Measurements from ENCODE around the gene PRKAG1.

The PRKAG1 gene

DNA sequence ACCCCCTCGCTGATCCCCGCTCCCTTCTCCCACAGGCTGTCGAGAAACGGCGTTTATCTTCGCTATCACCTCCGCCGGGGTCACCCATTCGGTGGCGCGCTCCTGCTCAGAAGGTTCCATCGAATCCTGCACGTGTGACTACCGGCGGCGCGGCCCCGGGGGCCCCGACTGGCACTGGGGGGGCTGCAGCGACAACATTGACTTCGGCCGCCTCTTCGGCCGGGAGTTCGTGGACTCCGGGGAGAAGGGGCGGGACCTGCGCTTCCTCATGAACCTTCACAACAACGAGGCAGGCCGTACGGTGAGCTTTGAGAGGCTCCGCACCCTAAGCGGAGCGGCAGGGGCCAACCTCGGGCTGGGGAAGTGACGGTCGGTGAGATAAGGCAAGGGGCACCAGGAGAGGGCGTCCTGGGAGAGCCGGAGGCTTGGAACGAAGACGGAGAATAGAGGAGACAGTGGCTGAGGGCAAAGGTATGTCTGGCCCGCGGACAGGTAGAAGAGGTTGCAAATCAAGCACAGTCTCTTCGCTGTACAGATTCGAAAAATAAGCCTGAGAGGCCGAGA is 38.1 kb downstream of the PRKAG1 start:
- no peak for DNase-seq

DNA sequence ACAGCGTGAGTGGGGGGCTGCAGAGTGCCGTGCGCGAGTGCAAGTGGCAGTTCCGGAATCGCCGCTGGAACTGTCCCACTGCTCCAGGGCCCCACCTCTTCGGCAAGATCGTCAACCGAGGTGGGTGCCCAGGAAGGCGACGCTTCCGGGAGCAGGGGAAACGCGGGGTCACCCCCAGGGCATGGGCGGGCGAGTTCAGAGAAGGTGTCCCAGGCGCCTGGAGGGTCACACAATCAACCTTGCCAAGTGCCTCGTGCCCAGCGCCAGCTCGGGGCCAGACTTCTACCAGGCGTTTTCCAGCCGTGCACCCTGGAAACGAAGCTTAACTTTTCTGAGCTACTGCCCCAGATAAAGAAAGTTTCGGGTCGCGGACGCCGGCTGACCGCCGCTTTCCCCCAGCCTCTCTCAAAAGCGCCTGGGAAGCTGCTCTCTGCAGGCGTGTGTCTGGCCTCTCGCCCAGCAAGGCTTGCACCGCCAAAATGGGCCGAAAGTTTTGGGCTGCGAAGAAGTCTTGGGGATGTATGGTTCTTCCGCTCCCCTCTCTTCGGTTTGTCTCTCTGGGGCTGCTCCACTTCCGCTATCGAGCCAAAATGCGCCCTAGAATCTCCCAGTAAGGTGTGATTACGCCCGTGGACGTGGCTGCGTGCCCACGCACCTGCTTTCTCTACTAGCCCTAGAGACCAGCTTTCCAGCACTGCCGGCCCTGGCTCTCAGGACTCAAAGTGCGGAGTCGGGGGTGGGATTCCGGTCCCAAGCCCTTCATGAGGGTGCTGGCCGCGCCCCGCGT is 38.8 kb downstream of the PRKAG1 start:
- no peak for DNase-seq

DNA sequence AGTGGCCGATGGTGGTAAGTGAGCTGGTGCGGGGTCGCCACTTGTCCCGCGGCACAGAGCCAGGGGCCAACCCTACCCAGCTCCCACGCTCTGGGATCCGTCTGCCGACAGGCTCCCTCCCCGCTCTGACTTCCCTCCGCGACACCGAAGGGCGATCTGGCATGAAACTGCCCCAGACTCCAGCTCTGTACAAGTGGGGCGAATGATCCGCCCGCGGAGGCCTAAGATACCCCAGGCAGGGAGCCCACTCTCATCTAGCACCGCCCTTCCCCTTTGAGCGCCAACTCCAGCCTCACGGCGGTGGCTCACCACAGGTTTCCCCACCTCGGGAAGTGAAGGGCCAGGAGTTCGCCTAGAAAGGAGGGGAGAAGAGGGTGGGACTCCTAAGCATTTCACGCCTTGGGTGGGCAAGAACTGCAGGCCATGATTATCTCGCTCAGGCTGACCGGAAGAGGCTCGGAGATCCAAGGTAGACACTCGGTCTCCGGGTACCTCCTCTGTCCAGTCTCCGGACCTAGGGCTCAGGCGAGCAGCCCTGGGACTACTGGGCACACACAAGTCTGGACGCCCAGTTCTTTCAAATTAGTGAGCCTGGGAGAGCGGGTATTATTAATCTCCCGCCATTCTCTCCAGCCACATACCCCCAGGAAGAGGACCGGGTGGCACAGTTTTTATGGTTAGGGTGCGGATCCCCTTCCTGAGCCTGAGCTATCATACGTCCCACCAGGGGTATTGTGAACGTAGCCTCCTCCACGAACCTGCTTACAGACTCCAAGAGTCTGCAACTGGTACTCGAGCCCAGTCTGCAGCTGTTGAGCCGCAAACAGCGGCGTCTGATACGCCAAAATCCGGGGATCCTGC is 39.6 kb downstream of the PRKAG1 start:
- DNase-seq, result no peak

DNA sequence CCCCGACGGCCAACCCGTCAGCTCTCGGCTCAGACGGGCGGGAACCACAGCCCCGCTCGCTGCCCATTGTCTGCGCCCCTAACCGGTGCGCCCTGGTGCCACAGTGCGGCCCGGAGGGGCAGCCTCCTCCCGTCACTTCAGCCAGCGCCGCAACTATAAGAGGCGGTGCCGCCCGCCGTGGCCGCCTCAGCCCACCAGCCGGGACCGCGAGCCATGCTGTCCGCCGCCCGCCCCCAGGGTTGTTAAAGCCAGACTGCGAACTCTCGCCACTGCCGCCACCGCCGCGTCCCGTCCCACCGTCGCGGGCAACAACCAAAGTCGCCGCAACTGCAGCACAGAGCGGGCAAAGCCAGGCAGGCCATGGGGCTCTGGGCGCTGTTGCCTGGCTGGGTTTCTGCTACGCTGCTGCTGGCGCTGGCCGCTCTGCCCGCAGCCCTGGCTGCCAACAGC is 40.3 kb downstream of the PRKAG1 start, which contains the start of gene WNT1:
TSS of gene WNT1 (plus strand) at position 32 of the 450 bp plus-strand sequence. CDS start at position 361, 329 bp downstream.
- no peak for DNase-seq

DNA sequence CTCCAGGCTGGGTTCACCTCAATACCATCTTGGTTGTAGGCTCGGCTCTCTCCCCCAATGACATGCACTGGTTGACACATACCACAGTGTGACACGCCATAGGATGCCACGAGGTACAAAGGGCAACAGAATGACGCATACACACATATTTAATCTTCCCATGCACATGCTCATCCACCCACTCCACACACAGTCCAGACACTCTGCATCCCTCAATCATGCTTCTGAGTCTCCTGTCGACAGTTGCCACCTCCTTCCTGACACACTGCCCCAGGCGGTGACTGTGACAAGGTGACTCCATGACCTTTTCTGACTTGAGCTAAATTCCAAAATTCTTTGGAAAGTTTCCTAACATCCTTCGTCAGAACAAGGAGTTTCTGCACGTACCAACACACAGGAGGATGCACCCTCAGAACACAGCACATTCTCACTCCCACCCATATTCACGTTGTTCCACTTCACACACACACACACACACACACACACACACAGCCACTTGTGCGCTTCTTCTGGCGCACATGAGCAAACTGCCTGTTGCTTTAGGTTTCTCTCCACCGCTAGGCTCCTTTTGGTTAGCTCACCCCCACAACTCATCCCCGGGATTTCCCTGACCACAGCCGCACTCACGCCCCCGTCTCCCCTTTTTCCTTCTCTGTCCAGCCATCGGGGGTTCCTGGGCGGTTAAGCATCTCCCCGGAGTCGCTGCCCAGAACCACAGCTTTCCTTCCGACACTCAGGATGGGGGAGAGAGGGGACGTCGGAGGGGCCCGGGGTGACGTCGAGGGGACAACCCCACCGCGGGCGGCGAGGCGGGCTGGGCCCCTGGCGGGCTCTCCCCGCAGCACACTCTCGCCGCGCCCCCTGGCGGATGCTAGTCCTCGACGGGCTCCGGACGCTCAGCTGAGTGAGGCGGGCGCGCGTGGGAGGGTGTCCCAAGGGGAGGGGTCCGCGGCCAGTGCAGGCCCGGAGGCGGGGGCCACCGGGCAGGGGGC is 41.0 kb downstream of the PRKAG1 start:
- DNase-seq, result peak; percentile 37 to 53

DNA sequence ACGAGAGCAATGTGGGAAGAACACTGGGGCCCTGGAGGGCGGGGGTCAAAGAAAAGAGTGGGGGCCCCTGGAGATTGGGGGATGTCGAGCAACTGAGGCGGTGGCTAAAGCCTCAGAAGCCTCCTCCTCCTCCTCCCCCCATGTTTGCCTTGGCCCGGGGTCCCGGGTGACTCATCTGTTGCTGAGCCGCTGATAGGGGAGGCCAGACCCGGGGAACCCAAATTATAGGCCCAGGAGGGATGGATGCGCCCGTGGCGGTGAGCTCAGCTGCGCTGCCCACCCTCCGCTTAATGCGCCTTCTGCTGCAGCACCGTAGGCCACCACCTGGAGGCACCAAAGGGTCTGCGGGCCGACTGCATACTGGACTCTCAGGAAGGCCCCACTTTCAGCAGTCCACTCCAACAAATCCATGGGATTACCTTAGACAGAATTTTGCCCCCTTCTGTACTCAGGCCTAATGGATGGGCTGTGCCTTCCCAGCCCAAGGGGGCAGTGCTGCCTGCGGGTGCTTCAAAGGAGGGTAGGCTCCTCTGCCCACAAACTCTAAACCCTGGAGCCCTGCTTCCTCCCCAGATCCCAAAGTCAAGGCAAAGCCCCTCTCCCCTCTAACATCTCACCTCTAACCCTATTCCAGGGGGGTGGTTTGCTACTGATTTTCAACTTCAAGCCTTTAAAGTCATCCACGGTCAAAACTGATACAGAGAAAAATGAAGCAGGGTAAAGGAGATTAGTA is 44.5 kb downstream of the PRKAG1 start:
- DNase-seq, result no peak

DNA sequence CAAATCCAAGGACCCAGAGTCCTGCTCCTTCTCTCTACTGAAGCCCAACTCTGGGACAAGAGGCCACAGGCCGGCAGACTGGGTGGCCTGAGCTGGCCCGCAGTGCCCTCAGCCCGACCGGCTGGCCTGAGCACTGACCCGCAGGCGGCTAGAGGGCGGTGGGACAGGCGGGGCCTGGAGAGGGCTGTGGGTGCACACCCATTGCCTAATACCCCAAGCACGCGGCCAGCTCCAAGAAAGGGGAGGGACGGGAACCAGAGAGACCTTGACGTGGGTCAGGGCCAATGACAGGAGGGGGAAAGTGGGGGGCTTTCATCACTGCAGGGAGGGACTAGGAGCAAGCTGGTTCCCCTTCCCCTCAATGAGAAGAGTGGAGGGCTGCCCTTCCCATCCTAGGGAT is 45.0 kb downstream of the PRKAG1 start:
- no peak for DNase-seq

DNA sequence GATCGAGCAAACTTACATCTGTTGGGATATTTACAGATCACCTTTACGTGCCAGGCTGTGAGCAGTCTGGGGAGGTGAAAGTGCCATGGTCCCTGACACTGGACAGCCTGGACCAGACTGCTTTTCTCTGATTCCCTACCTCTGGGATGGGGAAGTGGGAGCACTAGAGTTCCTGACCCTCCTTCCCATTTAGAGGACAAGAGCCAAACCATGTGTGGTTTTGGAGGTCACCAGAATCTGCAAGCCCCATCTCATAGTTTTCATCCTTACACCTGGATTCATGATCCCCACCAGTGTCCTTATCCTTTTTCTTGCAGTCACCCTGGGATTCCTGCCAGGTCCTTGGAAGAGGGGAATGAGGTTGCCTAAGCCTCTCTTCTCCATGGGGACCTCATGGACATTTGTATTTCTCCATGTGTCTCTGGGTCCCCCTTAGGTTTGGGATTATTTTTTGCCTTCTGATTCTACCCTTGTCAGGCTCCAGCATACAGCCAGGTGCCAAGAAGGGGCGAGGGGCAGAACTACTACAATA is 45.6 kb downstream of the PRKAG1 start:
- DNase-seq, result no peak

DNA sequence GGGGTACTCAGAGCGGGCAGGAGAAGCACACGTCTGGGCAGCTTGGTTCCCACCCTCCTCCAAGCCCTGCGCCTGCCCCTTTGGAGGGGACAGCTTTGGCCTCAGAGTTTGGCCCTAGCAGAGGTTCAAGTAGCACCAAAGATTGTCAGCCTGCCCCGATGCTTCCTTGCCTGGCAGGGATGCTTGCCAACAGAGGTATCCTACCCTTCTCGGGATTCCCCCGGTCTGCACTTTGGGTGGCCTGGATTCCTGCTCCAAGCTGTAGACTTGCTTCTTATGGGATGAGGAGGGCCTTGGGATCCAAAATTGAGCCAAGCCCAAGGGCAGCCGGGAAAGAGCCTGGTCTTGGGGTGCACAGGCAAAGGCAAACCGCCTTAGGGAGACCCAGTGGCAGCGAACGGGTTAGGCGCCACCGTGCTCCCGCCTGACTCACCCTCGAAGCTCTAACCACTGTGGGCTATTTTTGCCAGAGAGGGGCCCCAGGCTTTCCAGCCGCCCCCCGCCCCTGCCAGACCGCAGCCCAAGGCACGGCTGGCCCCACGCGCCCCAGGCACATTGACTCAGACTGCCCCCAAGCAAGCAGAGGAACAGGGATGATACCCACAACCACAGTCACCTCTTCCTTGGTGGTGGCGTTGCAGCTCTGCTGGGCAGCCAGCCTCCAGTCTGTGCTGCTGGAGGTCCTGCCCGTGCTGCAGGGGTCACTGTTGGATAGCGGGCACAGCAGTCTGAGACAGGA is 46.2 kb downstream of the PRKAG1 start:
- no peak for DNase-seq

DNA sequence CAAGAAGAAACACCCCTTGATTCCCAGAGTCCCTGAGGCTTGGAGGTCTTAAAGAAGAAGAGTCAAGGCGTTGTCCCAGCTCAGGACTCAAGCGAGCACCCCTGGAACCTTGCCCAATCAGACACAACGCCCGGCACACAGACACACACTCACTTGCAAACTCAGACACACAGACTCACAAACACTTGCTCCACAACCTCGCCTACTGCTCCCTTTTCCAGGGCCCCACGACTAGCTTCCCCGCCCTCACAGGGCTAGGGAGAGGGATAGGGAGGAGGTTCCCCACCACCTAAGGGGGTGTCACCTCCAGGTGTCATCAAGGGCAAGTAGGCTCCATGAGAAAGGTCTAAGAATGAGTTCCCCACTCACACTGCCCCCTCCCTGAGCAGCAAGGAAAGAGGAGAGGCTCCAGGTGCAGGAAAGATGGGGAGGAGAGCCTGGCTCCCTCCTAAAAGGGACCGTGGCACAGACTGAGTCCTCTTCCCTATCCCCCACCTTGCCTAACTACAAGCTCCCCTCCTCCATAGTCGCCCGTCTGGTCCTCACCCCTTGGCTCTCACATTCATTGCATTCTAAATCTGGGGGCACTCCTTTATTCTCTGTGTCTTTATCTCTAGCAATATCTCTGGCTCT is 47.8 kb downstream of the PRKAG1 start:
- DNase-seq, result no peak

DNA sequence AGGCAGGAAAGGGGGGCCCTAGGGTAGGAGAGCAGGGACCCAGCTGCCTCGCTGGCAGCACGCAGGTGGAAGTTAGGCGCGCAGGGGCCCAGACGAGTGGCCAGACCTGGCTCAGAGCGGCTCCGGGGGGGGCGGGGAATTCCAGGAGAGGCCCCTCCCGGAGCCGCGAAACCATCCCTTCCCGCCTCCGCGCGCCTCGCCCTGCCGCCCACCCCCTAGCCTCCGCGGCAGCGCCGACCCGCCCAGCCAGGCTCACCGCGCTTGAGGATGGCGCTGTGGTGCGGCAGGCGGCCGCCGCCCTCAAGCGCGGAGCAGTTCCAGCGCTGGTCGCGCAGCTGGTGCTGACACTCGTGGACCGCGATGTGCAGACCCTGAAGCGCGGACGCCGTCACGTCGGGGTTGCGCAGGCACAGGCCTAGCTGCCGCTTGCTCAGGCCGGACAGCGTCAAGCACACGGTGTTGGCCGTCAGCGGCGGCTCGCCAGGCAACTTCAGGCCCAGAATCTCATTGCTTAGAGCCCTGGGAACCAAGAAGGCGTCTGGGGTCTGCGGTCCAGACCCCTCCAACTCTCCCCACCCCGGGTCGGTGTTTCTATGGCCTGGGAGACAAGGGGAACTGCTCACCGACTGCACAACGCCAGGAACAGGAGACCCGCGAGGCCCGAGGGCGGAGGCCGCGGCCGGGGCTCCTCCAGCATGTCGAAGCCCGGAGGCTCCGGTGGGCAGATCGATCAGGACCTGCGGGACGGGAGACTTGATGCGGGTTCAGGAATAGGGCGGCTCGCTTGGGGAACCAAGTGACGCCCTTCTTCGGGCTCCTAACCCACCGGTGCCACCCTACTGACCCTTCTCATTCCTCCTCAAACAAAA is 48.5 kb downstream of the PRKAG1 start:
- DNase-seq, result no peak

DNA sequence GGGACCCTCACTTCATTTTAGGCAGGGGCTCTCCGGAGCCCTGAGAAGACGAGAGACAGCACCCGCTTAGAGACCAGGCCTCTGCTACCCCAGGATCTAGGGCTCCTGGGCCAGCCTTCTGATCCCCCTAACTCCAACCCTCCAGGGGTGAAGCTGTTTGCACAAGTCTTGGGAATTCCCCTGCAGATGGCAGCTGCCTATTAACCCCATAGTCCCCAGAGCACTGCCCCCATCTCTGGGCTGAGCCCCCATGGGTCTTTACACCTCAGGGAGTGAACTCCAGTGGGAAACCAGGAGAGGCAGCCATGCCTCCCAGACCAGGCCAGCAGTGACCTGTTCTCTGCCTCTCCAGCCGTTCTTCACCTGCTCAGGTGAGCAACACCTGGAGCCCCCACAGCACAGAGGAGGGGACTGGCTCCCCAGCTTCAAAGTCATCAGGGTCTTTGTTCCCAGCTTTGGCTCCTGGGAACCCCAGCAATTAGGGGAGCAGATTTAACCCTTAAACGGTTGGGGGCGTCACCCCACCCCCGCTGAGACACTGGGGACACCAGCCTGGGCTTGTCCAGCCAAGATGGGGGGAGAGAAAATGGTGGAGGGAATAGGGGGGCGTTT is 49.3 kb downstream of the PRKAG1 start:
- no peak for DNase-seq

DNA sequence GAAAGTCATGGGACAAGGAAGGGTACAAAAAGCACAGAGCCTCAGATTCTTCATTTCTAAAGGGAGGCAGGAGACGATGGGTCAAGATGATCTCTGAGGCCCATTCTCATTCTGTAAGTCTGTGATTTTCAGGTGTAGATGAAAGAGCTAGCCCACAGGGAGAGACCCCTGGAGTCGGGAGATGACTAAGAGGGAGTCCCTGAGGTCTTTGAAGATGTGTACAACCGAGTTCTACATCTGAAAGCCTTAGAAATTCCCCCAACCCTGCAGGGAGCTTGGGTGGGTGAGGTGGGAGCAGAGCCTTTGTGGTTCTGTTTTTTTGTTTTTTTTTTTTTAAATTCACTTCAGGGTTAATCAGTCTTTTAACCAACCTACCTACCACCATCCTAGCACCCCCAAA is 50.1 kb downstream of the PRKAG1 start:
- no peak for DNase-seq

DNA sequence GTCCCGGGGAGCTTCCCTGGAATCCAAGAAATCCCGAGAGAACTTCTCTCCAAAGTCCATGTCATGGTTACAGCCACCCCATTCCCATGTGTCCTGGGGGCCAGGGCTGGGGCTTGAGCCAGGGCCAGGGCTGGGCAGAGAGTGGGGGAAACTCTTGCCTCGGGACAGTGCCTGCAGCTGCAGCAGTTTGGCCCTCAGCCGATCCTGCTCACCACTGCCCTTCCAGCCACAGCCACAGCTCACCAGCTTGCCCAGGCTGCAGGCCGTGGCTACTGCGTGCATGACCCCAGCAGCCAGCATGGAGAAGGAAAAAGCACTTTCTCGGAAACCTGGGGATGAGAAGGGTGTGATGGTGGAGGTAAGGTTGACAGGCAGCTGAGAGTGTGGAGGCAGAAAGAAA is 50.6 kb downstream of the PRKAG1 start:
- no peak for DNase-seq

DNA sequence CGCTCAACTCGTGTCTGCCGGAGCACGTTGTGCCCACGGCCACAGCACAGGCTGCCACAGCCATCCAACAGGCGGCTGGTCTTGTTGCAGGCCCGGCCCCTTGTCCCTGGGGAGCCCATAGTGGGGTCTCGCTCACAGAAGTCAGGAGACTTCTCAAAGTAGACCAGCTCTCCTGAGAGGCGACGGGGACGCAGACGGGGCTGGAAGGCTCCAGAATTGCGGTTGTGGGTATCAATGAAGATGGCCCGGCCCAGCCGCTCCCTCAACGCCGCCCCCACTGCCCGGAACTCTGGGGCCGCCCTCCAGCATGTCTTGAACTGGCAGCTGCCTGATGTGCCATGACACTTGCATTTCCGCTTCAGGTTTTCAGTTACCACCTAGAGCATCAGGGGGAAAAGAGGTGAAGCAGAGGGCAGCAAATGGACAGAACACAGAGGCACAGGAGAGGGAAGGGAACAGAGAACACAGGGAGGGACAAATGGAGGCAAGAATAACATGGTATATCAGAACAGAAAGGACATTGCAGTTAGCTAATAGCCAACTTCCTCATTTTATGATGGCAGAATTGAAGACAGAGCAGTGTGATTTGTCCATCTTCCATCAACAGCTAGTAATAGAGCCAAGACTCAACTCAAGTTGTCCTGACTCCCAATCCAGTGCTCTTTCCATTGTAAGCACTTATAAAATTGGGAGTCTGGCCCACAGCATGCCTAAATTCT is 52.2 kb downstream of the PRKAG1 start:
- DNase-seq, result no peak

DNA sequence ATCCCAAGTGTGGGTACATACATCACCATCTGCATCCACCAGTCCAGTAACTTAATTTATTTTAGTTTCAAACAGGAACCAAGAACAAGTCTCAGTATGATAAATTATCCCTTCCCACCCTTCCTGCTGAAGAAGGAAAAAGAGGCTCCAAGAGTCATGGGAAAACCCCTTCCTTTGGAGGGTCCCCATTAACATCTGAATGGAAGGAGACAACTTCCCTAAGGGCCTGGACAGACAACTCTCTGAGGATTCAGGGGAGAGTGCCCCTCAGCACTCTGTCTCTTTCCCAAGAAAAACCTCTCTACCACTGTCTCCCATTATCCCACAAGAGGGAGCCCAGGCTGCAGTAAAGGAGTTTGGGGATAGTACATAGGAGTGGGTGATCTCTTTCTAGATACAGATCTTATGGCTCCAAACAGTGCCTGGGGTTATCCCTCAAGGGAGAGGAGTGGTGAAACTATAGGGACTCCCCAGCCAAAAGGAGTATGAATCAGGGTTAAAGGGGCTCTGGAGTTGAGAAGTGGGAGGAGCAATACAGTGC is 53.2 kb downstream of the PRKAG1 start:
- DNase-seq, result no peak

DNA sequence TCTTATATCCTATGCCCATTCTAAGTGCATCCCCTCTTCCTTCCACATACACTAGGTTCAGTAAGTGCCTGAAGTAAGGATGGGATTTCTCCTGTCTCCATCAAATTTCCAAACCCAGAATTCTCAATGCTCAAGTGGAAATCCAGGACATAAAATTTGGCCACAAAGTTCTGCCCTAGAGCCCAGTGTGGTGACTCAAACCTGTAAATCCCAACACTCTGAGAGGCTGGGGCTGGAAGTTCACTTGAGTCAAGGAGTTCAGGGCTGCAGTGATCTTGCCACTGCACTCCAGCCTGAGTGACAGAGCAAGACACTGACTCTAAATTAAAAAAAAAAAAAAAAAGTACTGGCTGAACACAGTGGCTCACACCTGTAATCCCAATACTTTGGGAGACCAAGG is 56.8 kb downstream of the PRKAG1 start:
- DNase-seq, result no peak

DNA sequence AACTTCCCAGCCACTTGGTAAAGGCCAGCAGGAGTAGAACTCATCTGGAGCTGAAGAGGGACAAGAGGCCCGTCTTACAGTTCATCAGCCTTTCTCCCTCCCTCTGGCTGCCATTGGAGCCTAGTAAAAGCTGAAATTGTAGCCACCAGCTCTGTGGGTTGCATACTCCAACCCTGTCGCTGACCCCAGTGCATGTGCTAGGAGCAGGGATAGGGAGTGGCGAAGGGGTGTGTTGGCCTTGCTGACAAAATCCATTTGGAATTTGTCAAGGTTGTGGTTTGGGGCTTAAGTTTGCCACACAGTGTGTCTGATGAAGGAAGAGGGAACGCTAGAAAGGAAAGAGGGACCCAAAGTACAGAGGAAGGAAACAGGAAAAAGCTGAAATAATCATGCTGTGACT is 57.2 kb downstream of the PRKAG1 start:
- DNase-seq, result no peak

Data from bone marrow (tissue), 2 donors.